GM21786 (cell line): ENCODE results near the gene PRKAR2B.

Source experiments
- ATAC-seq: cut with Tn5 transposase; IDR thresholded peaks from one replicate; pipeline ENCODE4 v1.9.1; 2021; ENCODE audit not compliant: unreplicated experiment

Gene PRKAR2B

DNA sequence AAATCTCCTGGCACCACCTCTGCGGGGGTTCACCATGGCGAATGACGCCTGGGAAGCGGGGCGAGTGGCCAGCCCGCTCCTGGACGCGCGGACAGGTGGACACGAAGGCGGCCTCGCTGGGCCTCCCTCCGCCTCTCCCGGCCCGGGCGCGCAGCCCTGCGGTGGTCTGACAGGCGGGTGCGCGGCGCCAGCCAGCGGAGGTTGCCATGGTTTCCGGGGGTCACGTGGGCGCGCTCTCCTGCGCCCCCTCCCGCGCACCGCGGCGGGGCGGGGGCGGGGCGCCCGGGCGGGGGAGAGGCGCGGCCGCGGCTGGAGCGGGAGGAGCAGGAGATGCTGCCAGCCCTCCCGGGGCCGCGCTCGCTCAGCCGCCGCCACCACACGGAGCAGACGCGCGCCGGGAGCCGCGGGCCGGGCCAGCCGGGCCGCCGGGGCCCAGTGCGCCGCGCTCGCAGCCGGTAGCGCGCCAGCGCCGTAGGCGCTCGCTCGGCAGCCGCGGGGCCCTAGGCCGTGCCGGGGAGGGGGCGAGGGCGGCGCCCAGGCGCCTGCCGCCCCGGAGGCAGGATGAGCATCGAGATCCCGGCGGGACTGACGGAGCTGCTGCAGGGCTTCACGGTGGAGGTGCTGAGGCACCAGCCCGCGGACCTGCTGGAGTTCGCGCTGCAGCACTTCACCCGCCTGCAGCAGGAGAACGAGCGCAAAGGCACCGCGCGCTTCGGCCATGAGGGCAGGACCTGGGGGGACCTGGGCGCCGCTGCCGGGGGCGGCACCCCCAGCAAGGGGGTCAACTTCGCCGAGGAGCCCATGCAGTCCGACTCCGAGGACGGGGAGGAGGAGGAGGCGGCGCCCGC, at the start of gene PRKAR2B:
PRKAR2B (plus strand) TSS at position 359 of the 848 bp plus-strand sequence; CDS start at position 562, 203 bp downstream.
- ATAC-seq: peak; percentile 74

GRCh38 chr7:106994833-106995232, 49.7 kb upstream of the PRKAR2B start:
- ATAC-seq: no peak

DNA sequence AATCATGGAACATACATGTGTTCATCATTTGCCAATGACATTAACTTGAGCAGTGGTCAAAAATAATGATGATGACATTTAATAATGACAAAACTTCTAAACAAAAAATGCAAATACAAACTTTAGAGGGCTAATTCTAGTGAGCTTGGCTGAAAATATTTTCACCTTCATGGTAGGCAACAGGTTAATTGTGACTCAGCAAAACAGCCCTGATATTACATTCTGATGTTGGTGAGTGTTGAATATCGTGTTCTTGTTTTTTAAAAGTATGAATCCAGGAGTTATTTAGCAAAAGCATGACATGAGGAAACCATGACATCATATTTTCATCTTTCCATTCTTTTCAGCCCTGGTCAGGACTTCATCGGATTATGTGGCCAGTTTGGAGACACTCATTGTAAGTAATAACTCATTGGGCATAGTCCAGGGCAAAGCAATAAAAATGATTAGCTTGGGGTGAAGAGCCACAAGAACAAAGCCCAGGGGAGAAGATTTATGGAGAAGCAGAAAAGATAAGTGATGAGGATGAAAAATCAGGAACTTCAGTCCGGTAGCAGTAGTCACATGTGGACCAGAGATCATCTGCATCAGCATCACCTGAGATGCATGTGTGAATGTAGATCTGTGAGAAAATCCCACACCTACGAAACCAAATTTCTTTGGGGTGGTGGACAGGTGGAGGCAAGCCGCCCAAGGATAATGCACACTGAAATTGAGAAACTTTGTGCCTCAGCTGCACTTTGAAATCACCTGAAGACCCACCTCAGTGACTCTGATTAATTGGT, 46.8 kb upstream of the PRKAR2B start:
- no peak for ATAC-seq

DNA sequence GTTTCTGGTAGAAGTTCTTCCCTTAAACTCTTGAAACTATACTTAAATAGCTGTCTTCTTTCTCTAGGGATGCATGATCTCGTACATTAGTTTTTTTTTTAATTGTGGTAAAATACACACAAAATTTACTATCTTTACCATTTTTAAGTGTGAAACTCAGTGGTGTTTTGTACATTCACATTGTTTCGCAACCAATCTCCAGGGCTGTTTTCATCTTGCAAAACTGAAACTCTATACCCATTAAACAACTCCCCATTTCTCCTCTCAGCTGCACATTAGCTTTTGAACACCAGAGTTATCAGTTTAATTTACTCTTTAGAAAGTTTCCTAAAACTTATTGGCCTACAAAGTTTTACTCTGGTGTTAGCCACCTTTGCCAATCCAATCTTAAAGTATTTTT, 45.5 kb upstream of the PRKAR2B start:
- no peak for ATAC-seq

- ATAC-seq: no peak
These were observed 43.0 kb upstream of the PRKAR2B start for GRCh38 chr7:107001490-107001889.

DNA sequence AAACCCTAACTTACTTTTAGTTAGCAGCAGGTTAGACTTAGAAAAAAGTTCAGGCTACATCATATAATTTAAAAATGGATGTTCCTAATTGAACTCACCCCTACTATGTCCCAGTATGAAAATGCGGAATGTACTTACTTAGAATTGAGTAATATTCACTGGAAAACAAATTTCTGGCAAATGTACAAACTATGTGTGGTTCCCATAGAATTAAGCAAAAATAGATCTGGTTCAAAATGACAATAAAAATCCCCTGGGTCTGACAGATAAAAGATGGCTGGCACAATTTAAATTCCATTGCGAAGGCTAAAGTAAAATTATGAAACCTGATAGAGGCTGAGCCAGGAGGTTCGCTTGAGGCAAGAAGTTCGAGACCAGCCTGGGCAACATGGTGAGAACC, 42.4 kb upstream of the PRKAR2B start:
- ATAC-seq: no peak

DNA sequence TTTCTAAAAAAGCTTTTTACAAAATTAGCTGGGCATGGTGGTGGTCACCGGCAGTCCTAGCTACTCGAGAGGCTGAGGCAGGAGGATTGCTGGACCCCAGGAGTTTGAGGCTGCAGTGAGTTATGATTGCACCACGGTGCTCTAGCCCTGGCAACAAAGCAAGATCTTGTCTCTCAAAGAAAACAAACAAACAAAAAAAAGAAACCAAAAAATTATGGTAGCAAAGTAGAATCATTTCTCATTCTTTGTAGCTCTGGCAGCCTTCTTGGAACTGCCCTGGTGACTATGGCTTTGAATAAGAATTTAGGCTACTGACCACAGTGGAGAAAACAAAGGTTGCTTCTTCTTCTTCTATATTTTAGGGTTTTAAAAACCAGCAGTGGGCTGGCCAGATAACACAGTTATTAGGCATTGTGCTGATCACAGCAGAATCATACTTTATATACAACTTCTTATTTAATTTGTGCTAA, 41.9 kb upstream of the PRKAR2B start:
- no peak for ATAC-seq

DNA sequence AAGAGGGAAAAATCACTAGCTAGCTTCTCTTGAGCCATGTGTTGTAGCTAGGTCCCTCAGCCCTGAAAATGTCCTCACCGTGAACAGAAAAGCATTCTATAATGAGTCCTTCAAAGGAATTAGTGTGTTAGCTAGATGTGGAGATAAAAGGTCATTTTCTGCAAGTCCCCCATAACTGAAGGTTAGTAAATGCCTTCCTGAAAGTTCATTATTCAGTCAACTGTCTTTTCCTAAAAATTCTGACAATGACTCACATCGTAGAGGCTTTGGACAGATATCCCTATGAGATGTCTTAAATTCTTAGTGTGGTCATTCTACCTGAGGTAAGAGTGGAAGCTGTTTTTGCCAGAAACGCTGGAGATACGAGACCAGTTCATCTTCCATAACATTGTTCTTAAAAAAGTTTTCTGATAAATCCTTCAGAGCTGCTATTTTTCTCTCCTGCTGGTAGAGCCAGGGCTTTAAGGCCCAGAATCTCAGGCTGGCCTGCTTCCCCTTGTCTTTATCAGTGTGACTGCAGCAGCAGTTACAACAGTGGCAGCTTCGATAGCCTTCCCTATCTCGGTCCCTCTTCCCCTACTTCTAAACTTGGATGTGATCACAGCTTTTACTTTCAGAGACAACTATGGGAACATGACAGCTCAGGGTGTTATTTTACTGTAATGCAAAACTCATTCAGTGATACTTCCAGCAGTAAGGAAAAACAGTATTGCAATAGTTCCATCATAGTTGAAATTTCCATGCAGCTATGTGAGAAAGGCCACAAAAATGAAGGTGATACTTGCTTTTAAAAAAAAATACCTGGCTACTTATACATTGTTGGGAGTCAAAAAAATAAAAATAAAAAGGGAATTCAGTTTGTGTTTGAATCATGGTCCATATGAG, 37.3 kb upstream of the PRKAR2B start:
- ATAC-seq: no peak

- no peak for ATAC-seq
These were observed 36.6 kb upstream of the PRKAR2B start for GRCh38 chr7:107007892-107008287.

DNA sequence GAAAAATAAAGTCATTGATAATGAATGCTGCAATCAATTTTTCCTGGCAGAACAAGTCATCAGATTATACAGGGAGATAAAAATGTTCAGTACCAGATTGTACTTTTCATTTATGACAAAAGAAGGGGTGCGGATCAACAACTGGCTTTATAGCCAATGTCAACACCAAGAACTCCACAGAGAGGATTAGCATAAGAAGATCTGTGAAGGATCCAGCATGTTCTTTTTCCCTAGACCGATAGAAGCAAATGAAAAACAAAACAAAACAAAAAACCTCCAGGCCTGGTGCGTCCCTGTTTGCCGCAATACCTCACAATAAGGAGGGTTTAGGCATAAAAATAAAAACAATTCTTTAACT, 34.7 kb upstream of the PRKAR2B start:
- no peak for ATAC-seq

DNA sequence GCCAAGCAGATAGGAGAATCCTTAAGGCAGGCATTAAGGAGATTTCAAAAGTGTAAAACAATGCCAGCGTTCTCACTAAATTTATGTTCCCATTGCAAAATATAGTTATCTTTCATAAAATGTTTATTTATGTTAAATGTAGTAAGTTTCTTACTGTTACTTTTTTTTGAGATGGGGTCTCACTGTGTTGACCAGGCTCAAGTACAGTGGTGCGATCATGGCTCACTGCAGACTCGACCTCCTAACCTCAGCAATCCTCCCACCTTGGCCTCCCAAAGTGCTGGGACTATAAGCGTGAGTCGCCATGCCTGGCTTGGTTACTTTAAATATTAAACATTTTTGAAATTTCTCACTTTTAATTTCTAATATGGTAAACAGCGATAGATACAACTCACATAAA, 31.8 kb upstream of the PRKAR2B start:
- no peak for ATAC-seq

GRCh38 chr7:107014387-107015023, 30.0 kb upstream of the PRKAR2B start:
- ATAC-seq: no peak

GRCh38 chr7:107016312-107016711, 28.2 kb upstream of the PRKAR2B start:
- ATAC-seq: no peak

DNA sequence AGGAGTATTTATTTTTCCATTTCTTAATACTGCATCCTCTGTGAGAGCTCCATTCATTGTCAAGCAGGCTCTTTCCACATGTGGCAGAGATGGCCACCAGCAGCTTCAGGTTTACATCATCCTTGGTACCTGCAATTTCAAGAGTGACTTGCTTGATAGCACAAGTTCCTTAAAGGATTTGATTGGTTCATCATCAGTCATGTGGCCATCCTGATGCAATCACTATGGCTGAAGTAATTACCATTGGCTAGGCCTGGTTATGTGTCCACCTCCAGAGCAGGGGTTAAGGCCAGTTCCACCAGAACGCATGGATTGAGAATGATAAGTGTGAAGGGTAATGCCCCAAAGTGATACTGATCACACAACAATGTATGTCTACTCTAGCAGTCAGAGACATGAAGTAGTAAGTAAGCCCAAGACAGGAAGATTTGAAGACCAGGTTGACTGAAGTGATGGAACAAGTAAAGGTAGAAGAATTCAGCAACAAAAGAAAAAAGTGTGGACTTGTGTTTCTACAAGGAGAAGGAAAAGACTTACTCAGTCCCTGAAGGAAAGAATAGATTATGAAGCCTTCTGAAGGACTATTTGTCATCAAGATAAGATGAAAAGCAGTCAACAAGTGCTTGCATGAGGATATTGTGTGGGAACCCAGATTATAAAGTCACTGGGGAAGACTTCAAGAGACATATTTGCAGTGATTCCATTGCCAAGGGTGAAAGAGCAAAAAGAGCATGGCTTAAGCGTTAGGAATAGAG, 26.4 kb upstream of the PRKAR2B start:
- ATAC-seq: no peak

GRCh38 chr7:107020400-107020799, 24.1 kb upstream of the PRKAR2B start:
- ATAC-seq: no peak

DNA sequence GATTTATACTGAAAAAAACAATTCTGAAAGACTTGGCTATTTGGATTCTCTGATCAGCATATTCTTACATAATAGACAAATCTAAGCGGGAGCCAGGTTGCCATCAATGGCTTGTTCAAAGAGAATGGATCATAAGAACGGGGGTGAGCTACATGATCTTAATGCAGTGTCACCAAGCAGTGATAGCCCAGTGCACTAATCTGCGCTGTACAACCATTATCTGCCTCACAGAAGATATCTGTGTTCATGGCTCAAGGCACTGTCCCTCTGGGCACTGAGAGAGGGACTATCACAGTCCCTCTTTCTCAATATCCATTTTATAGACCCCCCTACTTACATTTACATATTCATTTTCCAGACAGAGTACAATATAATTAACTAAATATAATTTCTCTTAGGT, 22.9 kb upstream of the PRKAR2B start:
- ATAC-seq: no peak

DNA sequence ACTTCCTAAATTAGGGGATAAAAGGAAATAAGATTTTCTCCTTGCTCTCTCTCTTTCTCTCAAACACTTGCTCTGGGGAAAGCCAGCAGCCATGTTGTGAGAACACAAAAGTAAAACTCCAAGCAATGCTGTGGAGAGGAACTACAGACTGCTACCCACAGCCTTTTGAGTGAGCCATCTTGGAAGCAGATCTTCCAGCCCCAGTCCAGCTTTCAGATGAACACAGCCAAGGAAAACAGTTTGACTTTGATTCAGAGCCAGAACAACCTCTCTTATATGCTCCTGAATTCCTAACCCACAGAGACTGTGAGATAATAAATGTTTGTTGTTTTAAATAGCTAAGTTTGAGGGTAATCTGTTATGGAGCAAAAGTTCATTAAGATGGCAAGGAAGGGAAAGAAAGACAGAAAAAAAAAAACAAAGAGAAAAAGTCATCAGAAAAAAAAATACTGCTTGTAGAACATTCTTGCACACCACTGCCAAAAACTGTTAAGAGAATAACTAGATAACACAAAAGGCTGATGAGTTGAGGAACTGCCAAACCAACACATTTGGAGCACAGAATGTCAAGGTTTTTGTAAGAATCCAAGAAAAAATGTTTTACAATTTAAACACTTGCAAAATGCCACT, 20.9 kb upstream of the PRKAR2B start:
- no peak for ATAC-seq

GRCh38 chr7:107024906-107025305, 19.6 kb upstream of the PRKAR2B start:
- no peak for ATAC-seq

DNA sequence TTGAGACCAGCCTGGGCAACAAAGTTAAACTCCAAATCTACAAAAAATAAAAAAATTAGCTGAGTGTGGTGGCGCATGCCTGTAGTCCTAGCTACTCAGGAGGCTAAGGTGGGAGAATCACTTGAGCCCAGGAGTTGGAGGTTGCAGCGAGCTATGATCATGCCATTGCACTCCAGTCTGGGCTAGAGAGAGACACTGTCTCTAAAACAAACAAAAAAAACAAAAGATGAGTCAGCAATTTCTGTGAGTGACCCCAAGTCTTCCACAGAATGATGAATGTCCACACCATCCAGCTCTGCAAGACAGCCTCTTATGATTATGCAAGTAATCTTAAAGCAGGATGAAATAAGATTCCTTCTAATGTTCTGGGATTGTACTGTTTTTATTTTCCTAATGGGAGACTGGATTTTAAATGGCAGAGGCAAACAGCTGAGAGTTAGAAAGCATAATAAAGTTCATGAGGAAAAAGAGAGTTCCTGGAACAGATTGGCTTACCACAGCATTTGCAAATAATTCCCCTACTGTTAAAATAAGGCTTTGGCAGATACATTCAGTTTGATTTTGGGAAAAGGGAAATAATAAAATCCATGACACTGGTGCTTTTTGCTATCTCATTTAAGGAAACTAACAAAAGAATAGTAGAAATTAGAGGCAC, 18.9 kb upstream of the PRKAR2B start:
- no peak for ATAC-seq
